Gastrocnemius medialis (tissue), 4 donors: ENCODE results near the gene CTR9.

ENCODE experiments used
- CTCF ChIP-seq, 5 experiments: fragments of 450-650 bp in 3 of 5; fragments of 200-600 bp in 2 of 5; sonication (generic) in 2 of 5; IDR thresholded peaks in 4 of 5; conservative IDR thresholded peaks in 1 of 5; 1 replicate in 4 of 5; 2 replicates in 1 of 5; pipeline ENCODE4 v1.5.1; 2016 to 2019; ENCODE audit warnings: antibody characterized with exemption in 5 of 5, mild to moderate bottlenecking in 3 of 5, moderate library complexity in 3 of 5
- POLR2A ChIP-seq, 2 donors: fragments of 450-650 bp; IDR thresholded peaks; one replicate each; pipeline ENCODE4 v1.6.1; 2017; ENCODE audit warnings: antibody characterized with exemption in 2 of 2, mild to moderate bottlenecking in 2 of 2, moderate library complexity in 2 of 2

GRCh38 chr11:10761085-10761698 lies 10.1 kb downstream of the CTR9 start:
- TF ChIP-seq CTCF (IDR thresholded peaks at IDR 0.05 in 4 of 5, conservative IDR thresholded peaks at IDR 0.05 in 1 of 5) (no peak), POLR2A (IDR thresholded peaks at IDR 0.05) (no peak)
